Hepatic stellate cell (primary cell): Measurements from ENCODE around the gene GNAS-AS1.
"Not testable (repeated sequence)": the region's sequence is repeated elsewhere in the genome, so short reads cannot be mapped to it uniquely, and the experiment has no call there.

ENCODE experiments used
- DNase-seq: peaks from one replicate; pipeline ENCODE4 v3.0.0; 2011; ENCODE audit warnings: low spot score

GNAS-AS1 gene

GRCh38 chr20:58835231-58835630, 15.5 kb downstream of the GNAS-AS1 start:
- DNase-seq = no peak

GRCh38 chr20:58833921-58834320, 16.8 kb downstream of the GNAS-AS1 start:
- no peak for DNase-seq

- DNase-seq = no peak
Measured at GRCh38 chr20:58832457-58832856, 18.2 kb downstream of the GNAS-AS1 start.

DNA sequence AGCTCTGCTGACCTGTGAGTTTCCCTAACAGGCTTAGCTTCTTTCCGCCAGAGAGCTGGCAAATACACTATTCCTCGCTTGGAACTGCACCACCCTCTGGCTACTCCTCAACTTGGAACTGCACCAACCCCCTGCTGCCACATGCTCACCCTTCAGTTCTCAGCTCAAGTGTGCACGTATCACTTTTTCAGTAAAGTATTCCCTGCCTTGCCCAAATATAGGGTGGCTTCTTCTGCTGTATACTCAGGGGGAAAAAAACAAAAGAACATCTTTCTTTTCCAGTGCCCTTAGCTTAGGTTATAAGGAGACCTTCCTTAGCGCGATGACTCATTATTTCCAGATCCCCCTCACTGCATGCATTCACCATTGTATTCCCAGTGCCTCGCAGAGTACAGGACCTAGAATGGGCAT, 21.2 kb downstream of the GNAS-AS1 start:
- DNase-seq = no peak

GRCh38 chr20:58828804-58829203, 21.9 kb downstream of the GNAS-AS1 start:
- not testable (repeated sequence) for DNase-seq

DNA sequence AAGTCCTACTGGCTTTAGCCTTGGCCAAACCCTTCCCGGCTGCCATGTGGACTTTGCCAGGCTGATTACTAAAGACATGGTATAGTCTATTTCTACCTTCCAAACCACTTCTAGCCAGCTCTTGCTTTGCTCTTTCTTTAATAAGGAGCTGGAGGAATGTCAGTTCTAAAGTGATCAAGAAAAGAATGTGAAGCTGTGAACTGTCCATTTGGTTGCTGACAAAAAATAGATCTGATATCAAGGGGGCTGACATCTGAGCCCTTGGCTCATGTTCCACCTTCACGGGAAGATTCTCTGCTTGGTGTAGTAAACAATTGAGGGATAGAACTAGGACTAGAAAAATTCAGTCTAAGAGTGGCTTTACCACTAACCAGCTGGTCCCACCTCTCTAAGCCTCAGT, 22.6 kb downstream of the GNAS-AS1 start:
- DNase-seq = no peak

GRCh38 chr20:58826271-58826670, 24.4 kb downstream of the GNAS-AS1 start:
- no peak for DNase-seq

DNA sequence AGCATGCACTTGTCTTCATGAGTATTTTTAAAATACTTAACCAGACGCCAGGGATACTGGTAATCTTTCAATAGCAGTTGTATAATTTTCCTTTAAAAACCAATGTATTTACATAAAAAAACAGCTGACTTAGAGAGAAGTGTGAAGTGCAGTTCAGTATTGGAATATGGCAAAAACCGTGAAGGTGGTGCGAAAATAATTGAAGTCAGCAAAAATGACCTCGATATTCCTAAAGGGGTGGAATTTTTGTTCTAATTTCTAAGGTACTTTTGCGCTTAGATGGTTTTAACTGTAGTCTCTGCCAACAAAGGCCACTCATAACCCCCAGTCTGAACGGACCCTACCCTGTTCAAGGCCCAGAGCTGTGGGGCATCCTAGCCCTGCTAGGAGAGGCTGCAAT, 25.3 kb downstream of the GNAS-AS1 start:
- DNase-seq = no peak

DNA sequence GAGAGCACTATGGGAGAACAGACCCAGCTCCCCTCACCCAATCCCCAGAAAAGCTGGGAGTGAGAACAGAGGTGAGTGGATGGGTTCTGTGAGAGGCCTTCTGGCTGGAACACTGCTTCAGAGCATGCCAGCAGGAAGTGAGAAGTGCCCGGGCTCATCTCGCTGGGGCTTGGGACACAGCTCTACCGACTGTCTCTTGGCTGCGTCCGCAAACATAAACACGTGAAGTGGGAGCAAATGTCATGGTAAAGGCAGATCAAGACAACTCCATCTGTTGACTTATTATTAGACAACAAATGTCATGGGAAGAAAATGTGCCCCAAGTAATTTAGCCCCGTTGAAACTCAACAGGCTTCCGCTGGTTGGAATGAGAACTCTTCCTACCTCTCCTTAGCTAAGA, 25.9 kb downstream of the GNAS-AS1 start:
- DNase-seq = no peak

DNA sequence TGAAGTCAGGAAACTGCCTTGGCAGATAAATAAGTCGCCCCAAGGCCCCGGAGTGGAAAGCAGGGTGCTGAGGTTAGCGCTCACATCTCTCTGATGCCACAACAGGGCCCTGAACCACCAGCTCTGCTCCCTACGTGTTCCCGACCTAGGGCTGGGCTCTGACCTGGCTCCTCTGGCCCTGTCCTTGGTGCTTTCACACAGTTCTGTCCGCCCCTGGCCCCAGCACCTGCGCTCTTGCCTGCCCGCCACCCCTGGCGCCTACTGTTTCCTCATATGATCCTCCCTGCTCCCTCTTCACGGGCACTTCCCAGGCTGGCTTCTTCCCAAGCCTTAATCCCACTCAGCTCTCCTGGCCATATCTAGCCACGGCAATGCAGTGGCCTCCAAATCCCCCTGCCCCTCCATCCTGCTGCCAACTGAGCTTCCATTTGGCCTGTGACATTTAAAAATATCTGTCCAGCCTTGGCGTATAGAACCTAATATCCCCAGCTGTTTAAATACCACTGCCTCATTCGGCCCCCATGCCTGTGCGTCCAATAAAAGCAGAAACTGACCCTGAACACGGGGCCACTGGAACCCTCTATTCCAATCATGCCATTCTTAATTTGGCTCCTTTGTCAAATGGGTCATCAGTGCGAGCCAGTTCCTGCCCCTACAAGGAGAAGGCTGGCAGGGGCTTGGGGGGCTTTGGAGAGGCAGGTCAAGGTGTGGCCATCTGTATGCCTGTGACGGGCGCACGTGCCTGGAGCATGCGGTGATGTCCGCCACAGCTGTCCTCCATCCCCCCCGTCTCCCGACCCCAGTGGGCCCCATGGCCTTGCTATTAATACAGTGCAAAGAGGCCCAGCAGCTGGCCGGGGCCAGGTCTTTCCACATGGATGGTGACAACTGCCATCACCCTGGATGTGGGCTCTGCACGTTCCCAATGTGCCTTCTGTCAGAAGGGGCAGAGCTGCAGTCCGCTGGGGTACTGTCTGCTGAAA, 27.7 kb downstream of the GNAS-AS1 start:
- DNase-seq = no peak

DNA sequence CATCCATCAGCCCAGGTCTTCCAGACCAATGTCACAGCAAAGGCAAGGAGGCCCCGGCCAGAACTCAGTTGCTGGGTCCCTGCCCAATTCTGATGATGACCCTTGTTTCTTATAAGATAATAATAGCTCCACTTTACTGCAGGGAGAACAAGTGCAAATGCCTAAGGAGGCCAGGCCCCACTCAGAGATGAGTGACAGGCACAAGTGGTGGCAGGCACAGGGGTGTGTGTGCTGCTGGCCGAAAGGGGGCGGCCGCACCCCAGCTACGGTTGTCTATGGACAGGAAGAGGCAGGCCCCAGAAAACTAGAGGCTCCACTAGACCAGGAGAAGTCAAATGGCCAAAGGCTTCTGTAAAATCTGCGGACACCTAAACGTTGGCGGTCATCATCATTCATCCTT, 28.6 kb downstream of the GNAS-AS1 start:
- DNase-seq = no peak

GRCh38 chr20:58820515-58820914, 30.2 kb downstream of the GNAS-AS1 start:
- not testable (repeated sequence) for DNase-seq

GRCh38 chr20:58819921-58820320, 30.8 kb downstream of the GNAS-AS1 start:
- DNase-seq = no peak

- no peak for DNase-seq
Measured at GRCh38 chr20:58818586-58819285, 32.0 kb downstream of the GNAS-AS1 start.

DNA sequence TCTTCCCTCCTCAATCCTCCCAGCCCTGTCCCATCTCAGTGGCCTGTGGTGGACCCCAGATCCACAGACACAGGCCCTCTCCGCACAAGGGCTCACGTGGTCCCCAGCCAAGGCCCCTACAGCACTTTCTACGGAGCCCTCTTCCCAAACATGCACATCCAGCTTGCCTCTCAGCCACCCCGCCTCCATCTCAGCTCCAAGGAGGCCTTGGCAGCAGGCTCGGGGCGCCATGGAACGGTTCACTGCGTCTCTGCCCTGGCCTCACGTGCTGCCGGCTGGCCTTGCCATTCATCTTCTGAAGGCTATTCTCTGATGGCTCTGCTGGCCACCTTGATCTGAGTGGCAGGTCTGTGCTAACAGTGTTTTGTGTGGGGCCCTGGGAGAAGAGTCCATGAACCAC, 33.0 kb downstream of the GNAS-AS1 start:
- DNase-seq = no peak

- no peak for DNase-seq
Measured at GRCh38 chr20:58816957-58817651, 33.6 kb downstream of the GNAS-AS1 start.

DNA sequence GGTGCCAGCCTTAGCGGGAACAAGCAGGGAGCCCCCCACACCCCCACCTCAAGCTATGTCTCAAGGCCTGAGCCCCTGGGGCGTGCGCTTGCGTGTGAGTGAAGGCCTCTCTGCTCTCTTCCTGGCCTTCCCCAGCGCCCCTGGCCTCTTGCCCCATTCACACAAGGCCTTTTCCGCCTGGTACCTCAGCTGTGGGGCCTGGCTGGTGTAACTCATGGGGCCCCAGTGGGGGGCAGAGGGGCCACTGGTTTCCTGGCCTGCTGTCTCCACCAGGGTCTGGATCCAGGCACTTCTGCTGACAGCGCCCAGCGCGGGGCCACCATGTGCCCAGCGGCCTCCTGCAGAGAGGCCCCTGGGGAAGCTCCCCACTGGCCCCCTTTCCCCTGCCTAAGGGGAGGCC, 34.7 kb downstream of the GNAS-AS1 start:
- no peak for DNase-seq

DNA sequence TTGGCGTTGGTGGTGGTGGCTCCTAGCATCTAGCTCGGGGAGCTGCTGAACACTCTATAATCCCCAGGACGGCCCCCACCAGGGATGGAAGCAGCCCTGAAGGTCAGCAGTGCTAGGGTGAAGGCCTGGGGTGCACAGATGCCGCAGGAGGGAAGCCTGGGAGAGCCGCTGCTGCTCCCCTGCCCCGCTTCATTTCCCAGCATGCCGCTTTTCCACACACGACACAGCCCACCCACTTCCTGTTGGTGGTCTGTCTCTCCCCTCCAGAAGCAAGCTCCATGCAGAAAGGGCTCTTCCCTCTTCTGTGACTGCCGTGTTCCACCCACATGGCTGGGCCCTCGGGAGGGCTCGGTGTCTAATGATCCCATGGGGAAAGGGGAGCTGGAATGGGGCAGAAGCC, 35.3 kb downstream of the GNAS-AS1 start:
- no peak for DNase-seq

GRCh38 chr20:58813369-58813768, 37.3 kb downstream of the GNAS-AS1 start:
- DNase-seq = no peak

DNA sequence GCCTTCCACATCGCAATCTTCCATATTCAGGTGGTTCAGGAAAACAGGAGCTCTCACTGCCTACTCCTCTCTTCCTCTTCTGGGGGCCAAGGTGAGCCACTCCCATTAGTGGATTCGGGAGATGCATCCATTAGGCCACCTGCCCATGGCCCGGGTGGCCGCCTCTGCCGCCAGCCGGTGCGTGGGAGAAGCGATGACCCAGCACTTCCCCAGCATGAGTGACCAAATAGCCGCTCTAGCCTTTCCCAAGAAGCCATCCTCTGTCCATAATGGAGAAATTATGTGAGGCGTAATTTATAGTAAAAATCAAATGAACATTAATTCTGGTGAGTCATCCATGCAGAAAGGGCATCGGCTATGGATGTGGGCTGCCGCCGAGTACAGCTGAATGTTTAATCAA, 39.4 kb downstream of the GNAS-AS1 start:
- no peak for DNase-seq

DNA sequence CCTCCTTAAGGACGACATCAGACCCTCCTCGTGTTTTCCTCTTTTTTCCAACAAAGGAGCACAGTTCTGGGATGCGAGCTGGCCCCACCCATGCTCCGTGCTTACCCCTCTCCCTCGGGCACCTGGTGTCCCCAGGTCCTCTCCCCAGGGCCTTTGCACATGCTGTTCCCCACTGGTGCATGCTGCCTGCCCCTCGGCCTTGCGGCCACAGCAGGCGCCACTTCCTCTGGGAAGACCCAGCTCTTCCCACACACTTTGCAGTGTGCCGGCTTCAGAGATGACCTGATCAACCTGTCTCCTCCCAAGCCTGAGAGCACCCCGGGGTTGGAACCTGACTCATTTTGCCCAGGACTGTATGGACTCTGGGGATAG, 39.8 kb downstream of the GNAS-AS1 start:
- no peak for DNase-seq

DNA sequence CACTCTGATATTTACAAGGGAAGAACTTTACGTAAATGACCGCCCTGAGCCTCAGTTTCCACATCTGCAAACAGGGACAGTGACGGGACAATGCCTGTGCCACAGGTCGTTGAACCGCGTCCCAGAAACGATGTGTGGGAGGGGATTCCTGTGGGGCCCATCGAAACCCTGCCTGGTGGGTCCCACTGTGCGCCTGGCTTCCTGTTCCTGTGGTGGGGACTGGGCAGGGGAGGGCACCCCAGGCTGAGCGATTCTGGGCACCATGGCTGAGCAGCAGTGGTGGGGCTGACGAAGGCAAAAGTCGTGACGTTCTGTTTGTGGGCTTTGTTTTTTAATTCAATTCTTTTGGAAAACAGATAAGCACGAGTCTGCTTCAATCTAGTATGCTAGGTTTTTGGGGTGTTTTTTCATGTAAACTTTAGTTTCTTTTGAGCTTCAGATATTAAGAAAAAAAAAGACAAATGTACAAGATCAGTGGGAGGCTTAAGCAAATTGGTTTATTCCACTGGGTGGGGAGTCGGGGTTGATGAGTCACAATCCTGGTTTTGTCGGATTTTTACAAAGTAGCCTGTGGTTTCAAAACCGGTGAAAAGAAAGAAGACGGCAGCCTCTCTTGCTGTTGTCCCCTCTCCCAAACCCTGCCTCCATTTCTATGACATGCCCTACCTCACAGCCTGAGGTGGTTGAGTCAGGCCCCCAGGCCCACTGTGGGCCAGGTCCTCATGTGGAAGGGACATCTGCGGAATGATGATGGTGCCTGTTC, 40.4 kb downstream of the GNAS-AS1 start:
- DNase-seq = no peak
